Neural progenitor cell (in vitro differentiated cells): Measurements from ENCODE around the gene TLL1.

ENCODE experiments used
- EZH2 ChIP-seq: fragments of 200-600 bp; sonication (generic); IDR thresholded peaks from 2 replicates; pipeline ENCODE4 v1.6.1; 2017; ENCODE audit warnings: antibody characterized with exemption, mild to moderate bottlenecking, moderate library complexity
- EZH2phosphoT487 ChIP-seq: fragments of 200-600 bp; sonication (generic); IDR thresholded peaks from 2 replicates; pipeline ENCODE4 v1.6.1; 2017; ENCODE audit warnings: antibody characterized with exemption
- TF ChIP-seq, protein P1 (sequence below): fragments of 200-600 bp; sonication (generic); IDR thresholded peaks from 2 replicates; pipeline ENCODE4 v1.5.1; 2017; ENCODE audit warnings: antibody characterized with exemption, mild to moderate bottlenecking

DNA sequence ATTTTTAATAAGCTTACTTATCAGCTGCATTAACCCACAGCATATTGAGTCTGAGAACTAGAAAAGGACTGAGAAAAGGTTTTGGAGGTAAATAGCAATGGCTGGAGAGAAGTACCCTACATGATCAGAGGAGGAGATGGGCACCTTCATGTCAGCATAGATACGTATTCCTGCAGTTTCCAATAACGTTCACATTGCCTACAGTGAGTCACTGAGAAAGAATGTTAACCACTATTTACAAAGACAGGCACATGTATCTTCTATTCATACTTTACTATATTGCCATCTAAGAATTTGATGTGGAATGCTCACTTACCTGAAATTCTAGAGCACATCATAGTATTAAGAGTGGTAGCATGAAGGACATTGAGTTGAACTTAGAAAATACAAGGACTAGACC is 92.5 kb downstream of the TLL1 start:
- TF ChIP-seq, protein P1, sequence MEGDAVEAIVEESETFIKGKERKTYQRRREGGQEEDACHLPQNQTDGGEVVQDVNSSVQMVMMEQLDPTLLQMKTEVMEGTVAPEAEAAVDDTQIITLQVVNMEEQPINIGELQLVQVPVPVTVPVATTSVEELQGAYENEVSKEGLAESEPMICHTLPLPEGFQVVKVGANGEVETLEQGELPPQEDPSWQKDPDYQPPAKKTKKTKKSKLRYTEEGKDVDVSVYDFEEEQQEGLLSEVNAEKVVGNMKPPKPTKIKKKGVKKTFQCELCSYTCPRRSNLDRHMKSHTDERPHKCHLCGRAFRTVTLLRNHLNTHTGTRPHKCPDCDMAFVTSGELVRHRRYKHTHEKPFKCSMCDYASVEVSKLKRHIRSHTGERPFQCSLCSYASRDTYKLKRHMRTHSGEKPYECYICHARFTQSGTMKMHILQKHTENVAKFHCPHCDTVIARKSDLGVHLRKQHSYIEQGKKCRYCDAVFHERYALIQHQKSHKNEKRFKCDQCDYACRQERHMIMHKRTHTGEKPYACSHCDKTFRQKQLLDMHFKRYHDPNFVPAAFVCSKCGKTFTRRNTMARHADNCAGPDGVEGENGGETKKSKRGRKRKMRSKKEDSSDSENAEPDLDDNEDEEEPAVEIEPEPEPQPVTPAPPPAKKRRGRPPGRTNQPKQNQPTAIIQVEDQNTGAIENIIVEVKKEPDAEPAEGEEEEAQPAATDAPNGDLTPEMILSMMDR = no peak
- TF ChIP-seq EZH2 (no peak), EZH2phosphoT487 (no peak)
